Measurements from ENCODE around the gene EDEM3.

EDEM3 gene

GRCh38 chr1:184664042-184664660, 90.5 kb downstream of the EDEM3 start:
- peak; percentile 83 for DNase-seq

DNA sequence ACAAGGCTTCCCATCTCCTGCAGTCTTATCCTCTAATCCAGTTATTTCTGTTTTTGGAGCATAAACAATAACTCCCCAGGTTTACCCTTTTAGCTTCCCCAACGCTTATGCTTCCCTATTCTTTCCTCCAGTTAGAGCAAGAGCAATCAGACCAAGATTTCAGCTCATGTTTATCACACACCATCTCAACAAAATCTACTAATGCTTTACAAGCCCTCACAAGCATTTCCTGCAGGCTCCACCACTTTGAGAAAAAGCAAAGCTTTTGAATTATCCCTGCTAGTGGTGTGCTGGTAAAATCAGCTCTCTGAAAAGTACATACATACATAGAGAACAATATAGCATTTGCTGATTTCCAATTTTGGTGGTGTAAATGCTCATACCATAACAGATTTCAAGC, 92.9 kb downstream of the EDEM3 start:
- no peak for DNase-seq

DNA sequence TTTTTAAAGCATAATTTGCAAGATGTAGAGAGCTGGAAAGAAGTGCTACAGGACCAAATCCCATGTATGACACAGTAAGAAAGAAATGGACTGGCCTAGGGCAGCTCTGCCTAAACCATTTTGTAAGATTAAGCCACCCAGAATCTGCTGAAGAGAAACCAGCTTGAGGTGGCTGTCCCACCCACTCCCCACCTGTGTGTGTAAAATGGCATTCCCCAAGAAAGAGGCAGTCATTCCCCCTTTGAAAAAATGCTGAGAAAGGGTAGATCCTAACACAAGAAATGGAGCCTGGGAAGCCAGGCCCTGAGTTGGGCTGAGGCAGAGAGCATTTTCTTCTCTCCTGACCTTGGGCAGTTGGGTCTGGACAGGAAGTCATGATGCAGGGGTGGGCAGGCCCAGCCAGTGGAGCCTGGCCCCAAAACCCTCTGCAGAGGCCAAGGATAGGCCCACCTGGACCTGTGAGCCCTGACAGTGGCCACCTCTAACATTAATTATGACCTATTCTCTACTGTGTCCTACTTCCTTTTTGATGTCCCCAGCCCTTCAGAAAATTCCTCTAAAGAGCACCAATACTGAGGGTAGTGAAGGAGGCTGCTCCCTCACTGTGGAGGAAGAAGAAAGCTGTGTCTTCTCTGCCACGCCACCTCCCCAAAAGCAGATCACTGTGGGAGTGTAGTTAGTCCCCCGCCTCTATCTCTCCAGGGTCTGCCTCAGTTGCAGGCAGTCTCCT, 94.0 kb downstream of the EDEM3 start:
- no peak for DNase-seq

GRCh38 chr1:184658055-184658454, 96.6 kb downstream of the EDEM3 start:
- no peak for DNase-seq

DNA sequence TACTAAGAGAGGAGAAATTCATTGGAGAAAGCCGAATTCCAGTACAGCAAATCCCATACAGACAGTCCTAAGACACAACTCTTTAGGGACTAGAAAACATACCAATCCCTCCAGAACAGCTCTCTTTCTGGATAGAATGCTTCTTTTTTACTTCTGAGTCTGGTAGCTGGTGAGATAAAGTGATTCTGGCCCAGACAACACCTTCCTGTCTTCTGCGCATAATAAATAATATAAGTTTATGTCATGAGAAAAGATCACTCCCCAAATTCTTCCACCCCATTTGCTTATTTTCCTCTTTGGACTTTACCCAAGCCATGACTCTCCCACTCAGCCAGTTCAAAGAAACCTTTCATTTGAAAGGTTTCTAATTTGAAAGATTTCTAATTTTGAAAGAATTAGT, 98.4 kb downstream of the EDEM3 start:
- no peak for DNase-seq

GRCh38 chr1:184655185-184655584, 99.5 kb downstream of the EDEM3 start:
- DNase-seq = no peak

DNA sequence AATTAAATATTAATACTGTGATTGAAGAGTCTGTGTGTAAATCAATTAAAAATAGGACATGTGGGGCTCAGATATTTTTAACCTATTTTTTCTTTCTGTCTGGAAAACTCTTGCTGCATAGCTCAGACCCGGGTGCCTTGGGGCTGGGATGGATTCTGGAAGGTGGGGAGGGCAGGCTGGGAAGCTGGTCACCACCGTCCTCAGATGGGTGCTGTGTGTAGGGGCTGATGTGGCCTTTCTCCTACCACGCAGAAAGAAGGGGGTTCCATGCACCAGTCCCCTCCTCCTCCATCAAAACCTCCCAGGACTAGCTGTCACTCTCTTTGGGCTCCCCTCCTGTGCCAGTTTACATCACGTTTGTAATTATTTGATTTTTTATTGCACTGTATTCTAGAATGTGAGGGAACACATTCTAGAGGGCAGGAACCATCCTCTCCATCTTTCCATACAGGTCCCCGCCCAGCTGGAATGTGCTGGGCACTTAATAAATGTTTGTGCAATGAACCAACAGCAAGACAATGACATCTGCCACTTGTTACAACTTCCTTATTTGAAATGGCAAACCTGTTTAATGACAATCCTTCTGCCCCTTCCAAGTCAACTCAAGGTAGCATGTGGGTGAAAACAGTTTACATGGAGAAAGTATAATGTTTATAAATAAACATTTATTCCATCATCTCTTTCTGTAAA, 104.3 kb downstream of the EDEM3 start:
- DNase-seq = no peak

DNA sequence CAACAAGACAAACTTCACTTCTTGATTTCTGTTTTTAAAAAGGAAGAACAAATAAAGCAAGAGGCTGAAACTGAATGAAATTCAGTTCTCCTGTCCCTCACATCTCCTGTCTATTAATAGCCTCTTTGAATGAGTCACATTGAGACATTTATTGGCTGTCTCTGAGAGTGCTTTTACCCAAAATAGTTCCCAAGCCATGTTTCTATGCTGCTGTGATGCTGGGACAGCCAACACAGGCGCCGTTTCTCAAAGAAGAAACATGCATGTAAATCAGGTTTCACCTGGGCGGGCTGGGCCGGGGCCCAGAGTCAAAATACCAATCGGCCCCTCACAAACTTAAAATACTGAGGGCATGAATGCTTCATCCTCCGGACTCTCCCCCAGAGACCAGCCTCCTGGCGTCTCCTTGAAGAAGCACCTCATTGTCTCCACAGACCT, 105.2 kb downstream of the EDEM3 start:
- no peak for DNase-seq

DNA sequence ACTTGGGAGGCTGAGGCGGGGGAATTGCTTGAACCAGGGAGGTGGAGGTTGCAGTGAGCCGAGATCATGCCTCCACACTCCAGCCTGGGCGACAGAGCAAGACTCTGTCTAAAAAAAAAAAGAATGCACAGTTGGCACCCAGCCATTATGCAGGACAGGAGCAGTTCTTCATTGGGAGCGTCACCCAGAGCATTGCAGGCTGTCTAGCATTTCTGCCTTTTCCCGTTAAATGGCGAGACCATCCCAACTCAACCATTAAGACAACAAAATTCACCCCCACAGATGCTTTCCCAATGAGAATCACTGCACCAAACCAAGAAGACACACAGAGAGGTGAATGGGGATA, 105.8 kb downstream of the EDEM3 start:
- no peak for DNase-seq

DNA sequence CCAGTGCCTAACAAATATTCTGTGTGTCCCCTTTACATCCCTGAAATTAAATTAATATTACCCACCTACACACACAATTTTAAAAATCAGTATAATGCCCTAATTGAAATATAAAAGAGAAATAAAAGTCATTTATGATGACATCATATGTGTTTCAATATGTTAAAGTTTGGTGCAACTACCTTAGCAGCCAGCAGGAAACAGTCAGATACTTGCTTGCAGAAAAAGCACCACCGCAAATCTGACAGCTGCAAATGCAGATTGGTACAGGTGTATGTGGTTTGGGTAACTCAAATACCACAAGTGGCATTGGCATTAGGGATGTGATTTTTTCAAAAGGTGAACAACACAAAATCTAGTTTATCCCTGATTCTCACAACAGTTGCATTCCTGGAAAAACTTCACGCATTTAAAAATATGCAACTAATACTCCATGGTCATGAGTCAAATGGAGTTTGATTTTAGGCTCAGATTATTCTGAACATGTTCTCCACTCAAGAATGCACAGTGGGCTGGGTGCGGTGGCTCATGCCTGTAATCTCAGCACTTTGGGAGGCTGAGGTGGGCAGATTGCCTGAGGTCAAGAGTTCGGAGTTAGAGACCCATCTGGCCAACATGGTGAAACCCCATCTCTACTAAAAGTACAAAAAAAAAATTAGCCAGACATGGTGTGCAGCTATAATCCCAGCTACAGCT, 106.3 kb downstream of the EDEM3 start:
- no peak for DNase-seq

- DNase-seq = no peak
Measured at GRCh38 chr1:184647471-184647870, 107.2 kb downstream of the EDEM3 start.

GRCh38 chr1:184646824-184647223, 107.8 kb downstream of the EDEM3 start:
- no peak for DNase-seq

DNA sequence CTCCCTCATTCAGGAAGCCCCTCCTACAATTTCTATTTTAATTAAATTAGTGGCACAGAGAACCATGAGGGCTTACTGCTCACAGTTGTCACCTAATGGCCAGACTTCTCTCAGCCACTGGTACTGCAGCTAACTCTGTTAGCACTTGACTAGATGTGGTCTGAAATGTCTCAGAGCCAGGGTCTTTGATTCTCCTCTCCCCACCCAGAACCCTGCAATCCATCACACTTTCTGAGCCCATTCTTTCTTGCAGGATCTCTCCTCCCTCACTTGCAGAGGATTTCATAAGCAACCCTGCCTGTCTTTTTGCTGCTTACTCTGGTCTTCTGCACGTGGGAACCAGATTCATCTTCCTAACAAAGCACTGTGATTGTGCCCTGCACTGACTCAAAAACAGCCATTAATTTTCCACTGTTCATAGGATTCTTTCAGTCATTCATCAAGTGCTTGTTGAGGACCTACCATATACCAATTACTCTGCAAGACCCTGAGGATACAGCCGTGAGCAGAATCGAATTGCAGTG, 108.4 kb downstream of the EDEM3 start:
- no peak for DNase-seq

DNA sequence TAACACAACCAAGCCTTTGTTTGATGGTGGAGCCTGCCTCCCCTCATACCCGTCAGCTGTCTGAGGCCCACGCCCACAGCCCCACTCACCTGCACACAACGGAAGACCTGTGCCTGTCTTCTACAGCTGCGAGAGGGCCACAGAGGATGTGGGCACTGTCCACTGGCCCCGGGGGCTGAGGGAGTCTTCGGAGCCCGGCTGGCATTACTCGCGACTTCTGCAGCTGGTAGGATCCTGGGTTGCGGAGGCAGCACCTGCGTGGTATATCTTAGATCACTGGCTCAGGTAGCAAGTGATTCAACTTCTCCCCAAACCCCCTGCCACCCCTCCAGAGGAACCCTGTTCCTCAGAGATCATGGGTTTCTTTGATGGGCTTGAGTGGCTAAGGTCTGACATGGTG, 109.9 kb downstream of the EDEM3 start:
- DNase-seq = no peak

- DNase-seq = no peak
Measured at GRCh38 chr1:184643661-184644060, 111.0 kb downstream of the EDEM3 start.

DNA sequence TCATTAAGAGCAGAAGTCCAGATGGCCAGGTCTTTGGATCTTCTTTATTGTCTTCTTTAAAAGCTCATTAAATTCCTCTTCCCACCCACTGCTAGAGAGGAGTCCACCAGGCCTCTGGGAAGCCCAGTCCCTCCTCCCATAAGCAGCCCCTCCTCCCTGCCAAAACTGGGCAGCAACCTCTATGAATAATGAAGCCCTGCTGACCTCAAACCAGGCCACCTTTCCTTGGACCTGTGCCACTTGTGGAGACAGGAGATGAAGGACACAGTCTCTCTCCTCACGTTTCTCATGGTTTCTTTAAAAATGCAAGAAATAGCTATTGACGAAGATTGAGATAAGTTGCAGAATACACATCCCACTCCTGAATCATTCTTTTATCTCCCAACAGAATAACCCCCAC, 112.8 kb downstream of the EDEM3 start:
- DNase-seq = no peak

- DNase-seq = no peak
Measured at GRCh38 chr1:184640505-184640904, 114.2 kb downstream of the EDEM3 start.

All from hematopoietic multipotent progenitor cell treated with erythropoietin and hydrocortisone succinate and interleukin-3 and kit ligand, for 4 days (in vitro differentiated cells).